Posterior vena cava (tissue), 2 donors: ENCODE results near the gene LYPD6B. TPM values are rescaled to one million over a fixed set of nuclear protein-coding genes. Genes with fewer than 3 reads are reported as not detected.

ENCODE experiments used
- DNase-seq: peaks from one replicate; pipeline ENCODE4 v3.0.0-alpha.2; 2020; ENCODE audit warnings: low spot score
- intact Hi-C, 2 donors: fragments of 100-400 bp; cut with DNase I; formaldehyde crosslinking; loops; one replicate each; pipeline versions ENCODE4 v1.14.1 to v1.14.2; 2022 to 2023
- long read RNA-seq, 2 donors: library from polyadenylated mRNA; unstranded; transcript quantifications; one replicate each; pipeline ENCODE4 v2.0.0, GENCODE V29; 2020 to 2021
- total RNA-seq, 2 donors: library from RNA; stranded (reverse); fragmentation: NEBNext Ultra II Directional; extraction: Animal tissue kit (Norgen Biotek cat#: 25700); gene quantifications; one replicate each; pipeline ENCODE4 v1.2.1, GENCODE V29; 2021
- donor health status: DM: yes; HTN: yes; CAD: no.
- donor health status: DM: yes; HTN: yes; CAD: no.

The LYPD6B gene, protein sequence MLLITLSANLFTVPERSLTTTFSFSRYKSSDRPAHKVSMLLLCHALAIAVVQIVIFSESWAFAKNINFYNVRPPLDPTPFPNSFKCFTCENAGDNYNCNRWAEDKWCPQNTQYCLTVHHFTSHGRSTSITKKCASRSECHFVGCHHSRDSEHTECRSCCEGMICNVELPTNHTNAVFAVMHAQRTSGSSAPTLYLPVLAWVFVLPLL
- total RNA-seq, result not detected
- long read RNA-seq, donor 1, result 0 reads
- long read RNA-seq, donor 2, result 0 reads

DNA sequence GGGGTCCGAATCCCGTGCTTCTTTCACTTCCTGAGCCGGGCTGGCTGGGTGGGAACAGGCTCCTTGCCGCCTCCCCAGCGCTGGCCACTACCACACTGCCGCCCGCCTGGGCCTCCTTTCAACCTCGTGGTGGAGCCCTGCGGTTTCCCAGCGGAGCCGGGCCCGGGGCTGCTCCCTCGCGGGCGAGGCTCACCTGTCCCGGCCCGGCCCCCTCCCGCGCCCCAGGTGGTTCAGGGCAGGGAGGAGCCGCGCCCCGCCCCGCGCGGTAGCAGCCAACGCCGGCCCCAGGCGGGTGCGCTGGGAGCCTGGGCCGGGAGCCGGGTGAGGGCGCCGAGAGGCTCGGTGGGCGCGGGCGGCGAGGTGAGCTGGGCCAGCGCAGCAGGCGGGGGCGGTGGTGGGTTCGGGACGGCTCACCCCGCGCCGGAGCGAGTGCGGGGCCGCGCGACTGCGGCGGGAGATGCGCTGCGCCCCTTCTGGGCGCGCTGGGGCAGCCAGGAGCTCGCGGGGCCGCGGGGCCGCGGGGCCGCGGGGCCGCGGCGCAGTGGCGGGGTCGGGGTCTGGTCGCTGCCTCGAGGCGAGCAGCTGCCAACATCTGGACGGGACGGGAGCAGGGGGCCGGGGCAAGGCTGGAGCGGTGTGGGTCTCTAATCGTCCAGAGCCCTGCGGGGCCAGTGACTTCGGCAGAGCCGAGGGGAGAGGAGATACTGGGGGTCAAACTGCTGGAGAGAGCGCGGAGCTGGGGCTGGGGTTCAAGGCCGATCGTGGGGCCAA is at the start of gene LYPD6B:
TSS of gene LYPD6B (plus strand) at position 258 of the 771 bp plus-strand sequence. CDS start 92,250 bp downstream, outside the sequence.
- intact Hi-C loops, result no loop called here
- DNase-seq, result no peak

- DNase-seq, result no peak
- intact Hi-C loops, result no loop called here
These were observed 48.5 kb upstream of the LYPD6B start for GRCh38 chr2:148989882-148990493.

GRCh38 chr2:148990968-148991367 is 47.5 kb upstream of the LYPD6B start:
- intact Hi-C loops, result no loop called here
- DNase-seq, result no peak

DNA sequence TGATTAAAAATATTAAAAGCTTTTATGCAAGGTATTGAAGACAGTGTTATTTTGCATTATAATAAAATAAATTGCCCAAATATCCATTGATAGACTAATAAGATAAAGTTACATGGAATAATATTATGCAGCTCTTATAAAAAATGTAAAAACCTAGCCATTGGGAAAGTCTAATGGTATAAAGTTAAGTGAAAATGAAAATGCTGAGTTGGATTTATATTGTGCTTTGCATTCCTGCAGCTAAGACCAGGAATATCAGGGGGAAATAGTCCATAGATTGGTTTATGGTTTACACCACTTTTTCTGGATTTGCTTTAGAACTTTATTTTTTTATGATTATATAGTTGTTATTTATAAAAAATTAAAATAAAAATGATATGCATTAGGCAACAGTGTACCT is 46.1 kb upstream of the LYPD6B start:
- intact Hi-C loops, result no loop called here
- DNase-seq, result no peak

- intact Hi-C loops, result no loop called here
- DNase-seq, result no peak
These were observed 45.1 kb upstream of the LYPD6B start for GRCh38 chr2:148993351-148993750.

DNA sequence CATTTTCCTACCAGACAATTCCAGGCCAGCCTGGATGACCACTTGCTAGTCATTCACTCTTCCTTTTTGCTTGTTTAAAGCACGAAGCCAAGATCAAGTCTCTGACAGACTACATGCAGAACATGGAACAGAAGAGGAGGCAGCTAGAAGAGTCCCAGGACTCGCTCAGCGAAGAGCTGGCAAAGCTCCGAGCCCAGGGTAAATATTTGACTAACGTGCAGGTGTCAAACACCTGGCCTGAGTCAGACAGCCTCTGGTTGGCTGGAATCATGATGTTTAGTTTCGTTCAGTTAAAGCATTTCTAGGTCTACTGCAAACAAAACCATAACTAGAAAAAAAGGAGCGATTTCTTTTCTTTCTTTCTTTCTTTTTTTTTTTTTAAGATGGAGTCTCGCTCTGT is 44.2 kb upstream of the LYPD6B start:
- intact Hi-C loops, result no loop called here
- no peak for DNase-seq

DNA sequence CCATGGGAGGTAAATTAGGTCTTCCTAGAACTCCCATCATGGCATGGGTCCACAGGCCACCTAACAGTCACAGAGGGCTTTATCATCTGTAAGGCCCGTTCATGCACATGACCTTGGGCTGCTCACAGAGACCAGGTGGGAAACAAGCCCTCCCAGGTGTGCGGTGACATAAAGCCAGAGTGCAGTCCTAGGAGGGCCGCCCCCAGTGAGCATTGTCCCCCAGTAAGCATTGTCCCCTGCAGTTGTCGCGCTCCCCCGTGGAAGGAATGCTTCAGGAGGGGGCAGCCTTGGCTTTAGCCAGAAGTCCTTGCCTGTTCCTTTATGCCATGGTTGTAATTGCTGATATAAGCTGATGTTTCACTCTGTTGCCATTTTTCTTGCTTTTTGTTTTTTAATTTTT is 41.7 kb upstream of the LYPD6B start:
- no peak for DNase-seq
- intact Hi-C loops, result no loop called here

GRCh38 chr2:148998165-148998830 is 40.2 kb upstream of the LYPD6B start:
- intact Hi-C loops, result no loop called here
- DNase-seq, result no peak

DNA sequence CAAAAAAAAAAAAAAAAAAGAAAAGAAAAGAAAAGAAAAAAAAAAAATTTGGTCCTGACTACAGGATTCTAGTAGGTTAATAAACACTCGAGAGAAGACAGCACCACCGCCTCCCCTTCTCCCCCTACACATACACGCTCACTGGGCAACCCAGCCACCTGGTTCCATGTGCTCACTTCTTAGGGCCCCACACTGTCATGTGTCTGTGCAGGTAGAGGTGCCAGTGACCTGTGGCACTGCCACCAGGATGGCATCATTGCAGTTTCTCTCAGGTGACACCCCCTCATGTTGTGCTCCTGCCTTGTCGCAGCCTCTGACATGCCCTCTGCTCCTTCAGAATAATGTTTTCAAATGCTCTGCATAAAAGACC is 39.7 kb upstream of the LYPD6B start:
- no peak for DNase-seq
- intact Hi-C loops, result no loop called here

DNA sequence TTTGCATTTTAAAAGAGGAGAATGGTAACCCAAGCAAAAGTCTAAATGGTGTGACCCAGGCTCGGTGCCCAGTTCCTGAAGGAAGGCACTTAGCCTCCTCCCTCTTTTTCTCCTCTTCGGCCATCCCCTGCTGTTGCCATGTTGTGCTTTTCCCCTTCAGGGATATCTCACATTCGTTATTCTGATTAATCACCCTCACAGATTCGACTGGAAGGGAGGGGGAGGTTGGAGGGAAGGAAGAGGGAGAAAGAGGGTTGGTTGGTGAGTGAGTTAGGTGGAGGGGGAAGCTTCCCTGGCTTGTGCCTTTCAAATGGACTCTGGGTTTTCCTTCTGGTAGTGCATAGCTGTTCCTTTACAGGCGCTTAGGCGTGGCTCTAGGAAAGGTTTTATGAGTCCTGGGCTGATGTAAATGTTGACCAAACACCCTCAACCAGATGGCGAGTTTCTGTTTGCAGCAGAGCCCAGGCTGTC is 39.0 kb upstream of the LYPD6B start:
- no peak for DNase-seq
- intact Hi-C loops, result no loop called here

- intact Hi-C loops, result no loop called here
These were observed 38.2 kb upstream of the LYPD6B start for GRCh38 chr2:149000158-149000938.

GRCh38 chr2:149001496-149001895 is 37.0 kb upstream of the LYPD6B start:
- intact Hi-C loops, result no loop called here
- DNase-seq, result no peak

More at GRCh38 chr2:149000158-149000938, 38.2 kb upstream of the LYPD6B start:
- no peak for DNase-seq

DNA sequence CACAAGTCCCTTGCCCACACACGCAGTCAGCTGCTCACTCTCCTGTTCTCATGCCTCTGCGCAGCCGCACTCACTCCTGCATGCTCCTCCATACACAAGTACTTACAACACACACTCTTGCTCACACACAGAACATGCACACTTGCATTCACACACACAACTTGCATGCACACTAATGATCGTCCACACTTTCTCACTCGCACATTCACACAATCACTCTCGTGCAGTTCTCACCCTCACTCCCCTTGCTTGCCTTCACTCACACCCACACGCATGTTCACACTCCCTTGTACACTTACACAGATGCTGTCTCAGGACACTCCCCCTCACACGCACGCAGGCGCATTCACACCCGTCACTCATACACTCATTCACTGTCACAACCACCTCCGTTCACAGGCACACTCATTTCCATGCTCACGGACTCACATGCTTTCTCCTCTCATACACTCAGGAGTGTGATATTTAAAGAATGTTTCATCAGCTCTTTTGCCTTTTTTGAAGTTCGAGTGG is 36.1 kb upstream of the LYPD6B start:
- intact Hi-C loops, result no loop called here
- no peak for DNase-seq

DNA sequence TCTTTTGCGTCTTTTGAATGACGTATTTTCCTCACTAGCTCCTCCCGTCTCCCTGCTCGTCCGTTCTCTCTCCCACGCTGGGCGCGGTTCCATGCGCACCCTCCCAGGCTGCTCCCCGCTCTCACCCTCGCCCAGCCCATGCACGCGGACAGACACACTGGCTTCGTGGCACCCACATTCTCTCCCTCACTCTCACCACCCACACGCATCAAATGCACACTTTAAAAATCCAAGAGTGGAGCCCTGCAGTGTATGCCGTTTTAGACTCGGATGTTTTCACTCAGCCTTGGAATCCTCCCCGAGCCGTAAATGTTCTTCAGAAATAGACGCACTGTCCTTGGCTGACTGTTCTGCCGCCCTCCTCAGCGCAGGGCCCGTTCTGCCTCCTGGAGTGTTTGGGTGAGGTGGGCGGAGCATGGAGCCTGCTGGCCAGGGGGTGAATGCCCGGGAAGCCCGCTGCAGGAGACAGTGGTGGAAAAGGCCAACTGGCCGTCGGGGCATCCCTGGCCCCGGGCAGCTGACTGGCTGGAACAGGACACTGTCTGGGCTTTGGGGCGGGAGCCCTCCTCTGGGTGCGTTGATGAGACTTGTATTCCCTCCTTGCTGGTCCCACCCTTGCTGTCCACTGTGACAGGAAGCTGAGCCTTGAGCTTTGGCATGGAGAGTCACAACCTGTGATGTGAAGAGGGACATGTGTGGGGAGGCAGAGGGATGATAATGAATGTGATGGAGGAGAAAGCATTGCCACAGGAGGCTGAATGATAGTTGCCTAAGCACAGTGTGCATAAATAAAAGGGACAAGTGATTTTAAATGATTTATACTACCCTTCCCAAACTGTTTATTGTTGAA is 35.4 kb upstream of the LYPD6B start:
- intact Hi-C loops, result no loop called here
- DNase-seq, result no peak

- intact Hi-C loops, result no loop called here
- DNase-seq, result no peak
These were observed 33.7 kb upstream of the LYPD6B start for GRCh38 chr2:149004836-149005235.

GRCh38 chr2:149005471-149006077 is 32.9 kb upstream of the LYPD6B start:
- intact Hi-C loops, result no loop called here
- no peak for DNase-seq

DNA sequence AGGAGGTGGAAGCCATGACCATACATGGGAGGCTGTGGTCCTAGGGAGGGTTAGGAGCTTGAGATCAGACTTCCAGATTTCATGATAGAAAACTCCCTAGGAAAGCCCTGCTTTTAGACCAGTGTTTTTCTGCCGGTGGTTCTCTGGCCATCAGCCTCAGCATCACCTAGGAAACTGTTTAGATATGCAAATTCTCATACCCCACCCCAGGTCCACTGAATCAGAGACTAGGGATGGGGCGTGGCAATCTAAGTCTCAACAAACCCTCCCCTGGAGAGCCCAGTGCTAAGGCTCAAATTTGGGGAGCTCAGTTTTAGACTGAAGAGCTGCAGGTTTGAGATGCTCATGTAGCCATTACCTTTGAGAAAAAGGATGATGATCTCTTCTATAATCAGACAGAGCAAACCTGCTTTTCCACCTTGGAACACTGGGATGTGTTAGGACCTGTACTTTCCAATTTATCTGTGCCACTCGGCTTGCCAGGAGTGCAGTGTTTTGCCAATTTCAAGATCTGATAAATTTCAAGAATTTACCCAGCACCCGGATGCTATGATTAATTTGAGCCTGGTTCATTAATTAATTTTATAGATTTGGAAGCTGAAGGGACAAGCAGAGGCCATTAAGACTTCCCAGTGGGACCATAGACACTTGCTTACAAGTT is 31.5 kb upstream of the LYPD6B start:
- intact Hi-C loops, result no loop called here
- DNase-seq, result no peak
